H1 (cell line): ENCODE results near the gene GSG1L2.

Experiments
- ATF3 ChIP-seq: IDR thresholded peaks from 2 replicates; pipeline ENCODE4 v1.6.1; 2011; ENCODE audit warnings: low read depth, mild to moderate bottlenecking, low read length; ENCODE audit not compliant: insufficient read depth
- CHD2 ChIP-seq: IDR thresholded peaks from 2 replicates; pipeline ENCODE4 v1.6.1; 2012; ENCODE audit warnings: low read length, improper control_type of control experiment
- CTCF ChIP-seq, 3 experiments: IDR thresholded peaks; 1 replicate in 2 of 3; 2 replicates in 1 of 3; pipeline versions ENCODE4 v1.5.1 to v1.6.1; 2011; ENCODE audit warnings: low read length in 3 of 3, mild to moderate bottlenecking in 3 of 3, inconsistent platforms in 2 of 3, low read depth in 1 of 3, moderate library complexity in 1 of 3; ENCODE audit not compliant: insufficient read depth in 1 of 3; ENCODE audit errors: control extremely low read depth in 1 of 3
- EZH2 ChIP-seq: fragments of 200-600 bp; sonication (generic); IDR thresholded peaks from 2 replicates; pipeline ENCODE4 v1.7.1; 2012; ENCODE audit warnings: low read depth, mild to moderate bottlenecking, moderate library complexity, low read length, inconsistent platforms; ENCODE audit not compliant: severe bottlenecking
- MAFK ChIP-seq: IDR thresholded peaks from 2 replicates; pipeline ENCODE4 v1.6.1; 2012; ENCODE audit warnings: low read depth, mild to moderate bottlenecking, improper control_type of control experiment, low read length
- POLR2A ChIP-seq, 2 experiments: IDR thresholded peaks; 1 replicate in 1 of 2; 2 replicates in 1 of 2; pipeline ENCODE4 v1.6.1; 2011; ENCODE audit warnings: low read depth in 2 of 2, low read length in 2 of 2, mild to moderate bottlenecking in 2 of 2; ENCODE audit errors: control extremely low read depth in 1 of 2

GRCh38 chr17:9828296-9829295 lies 6.7 kb upstream of the GSG1L2 start:
- TF ChIP-seq POLR2A (IDR thresholded peaks at IDR 0.05; ENCODE audit: control extremely low read depth in 1 of 2, low read depth in 2 of 2, low read length in 2 of 2) (no peak), CTCF (IDR thresholded peaks at IDR 0.05; ENCODE audit: control extremely low read depth in 1 of 3, insufficient read depth in 1 of 3, low read depth in 1 of 3, low read length in 3 of 3) (no peak), EZH2 (no peak), ATF3 (no peak), CHD2 (no peak), MAFK (no peak)
